ENCODE results near the gene REX1BD. TPM values are rescaled to one million over a fixed set of nuclear protein-coding genes. Genes with fewer than 3 reads are reported as not detected.

REX1BD gene
- total RNA-seq, 1 experiment from 2014 or later = 61.4 TPM

DNA sequence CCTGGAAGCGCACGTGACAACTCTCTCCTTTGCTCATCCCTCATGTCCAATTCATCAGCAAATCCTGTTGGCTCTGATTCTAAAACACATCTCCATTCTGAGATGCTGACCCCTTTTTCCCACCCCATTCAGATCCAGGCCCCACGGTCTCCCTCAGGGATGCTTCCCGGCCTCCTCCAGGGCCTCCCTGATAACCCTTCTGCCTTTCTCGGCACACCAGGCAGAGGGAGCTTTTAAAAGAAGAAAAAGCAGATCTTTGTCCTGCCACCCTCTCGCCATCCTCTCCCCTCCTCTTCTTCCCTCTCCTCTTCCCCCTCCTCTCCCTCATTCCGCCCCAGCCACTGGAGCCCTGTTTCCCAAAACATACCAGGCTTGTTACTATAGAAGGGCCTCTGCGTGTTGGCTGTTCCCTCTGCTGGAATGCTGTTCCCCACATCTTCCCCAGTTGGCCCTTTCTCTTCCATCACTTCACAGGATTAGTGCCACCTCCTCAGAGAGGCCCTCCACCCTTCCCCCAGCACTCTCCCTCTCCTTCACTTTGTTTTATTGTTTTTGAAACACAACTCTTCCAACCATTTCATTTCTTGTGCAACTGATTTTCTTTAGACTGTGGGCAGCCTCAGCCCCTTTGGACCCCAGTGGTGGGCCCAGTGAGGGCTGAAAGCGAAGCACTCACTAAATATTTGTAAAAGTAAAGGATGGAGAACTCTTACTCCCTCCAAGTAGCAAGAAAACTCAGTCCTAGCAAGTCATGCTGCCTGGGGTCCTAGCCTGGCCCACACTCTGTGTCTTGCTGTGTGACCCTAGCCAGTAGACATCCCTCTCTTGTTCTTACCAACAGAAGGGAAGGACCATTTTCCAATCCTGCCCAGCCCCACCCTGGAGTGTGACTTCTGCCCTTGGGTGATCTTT, 20.5 kb downstream of the REX1BD start:
- CTCF ChIA-PET = no interaction called here
- POLR2A ChIA-PET (ENCODE audit: low non-redundant PET) = no interaction called here
- DNase-seq (ENCODE audit: low spot score) = no peak
- intact Hi-C loops (cut with micrococcal nuclease; ENCODE audit: unreplicated experiment) = no loop called here
- Histone ChIP-seq H3K27ac (ENCODE audit: low read depth, low read length, poor library complexity, severe bottlenecking) (no peak overlapping the region), H3K9me3 (ENCODE audit: low read depth, low read length, poor library complexity, severe bottlenecking) (no peaks in the 10 kb centered on the region), H3K36me3 (ENCODE audit: insufficient read depth, low read length, poor library complexity, severe bottlenecking) (no peaks in the 10 kb centered on the region), H3K27me3 (replicated peaks; ENCODE audit: insufficient read depth, low read depth, low read length, poor library complexity) (no peaks in the 10 kb centered on the region), H3K4me1 (ENCODE audit: insufficient read depth, low read length, poor library complexity, severe bottlenecking) (peaks cover 62% of the 10 kb centered on the region), H3K4me3 (ENCODE audit: low read depth, low read length, poor library complexity, severe bottlenecking) (no peak overlapping the region)
- no TSS peak for BruUV-seq (replicated peaks)
- TF ChIP-seq, protein P1, sequence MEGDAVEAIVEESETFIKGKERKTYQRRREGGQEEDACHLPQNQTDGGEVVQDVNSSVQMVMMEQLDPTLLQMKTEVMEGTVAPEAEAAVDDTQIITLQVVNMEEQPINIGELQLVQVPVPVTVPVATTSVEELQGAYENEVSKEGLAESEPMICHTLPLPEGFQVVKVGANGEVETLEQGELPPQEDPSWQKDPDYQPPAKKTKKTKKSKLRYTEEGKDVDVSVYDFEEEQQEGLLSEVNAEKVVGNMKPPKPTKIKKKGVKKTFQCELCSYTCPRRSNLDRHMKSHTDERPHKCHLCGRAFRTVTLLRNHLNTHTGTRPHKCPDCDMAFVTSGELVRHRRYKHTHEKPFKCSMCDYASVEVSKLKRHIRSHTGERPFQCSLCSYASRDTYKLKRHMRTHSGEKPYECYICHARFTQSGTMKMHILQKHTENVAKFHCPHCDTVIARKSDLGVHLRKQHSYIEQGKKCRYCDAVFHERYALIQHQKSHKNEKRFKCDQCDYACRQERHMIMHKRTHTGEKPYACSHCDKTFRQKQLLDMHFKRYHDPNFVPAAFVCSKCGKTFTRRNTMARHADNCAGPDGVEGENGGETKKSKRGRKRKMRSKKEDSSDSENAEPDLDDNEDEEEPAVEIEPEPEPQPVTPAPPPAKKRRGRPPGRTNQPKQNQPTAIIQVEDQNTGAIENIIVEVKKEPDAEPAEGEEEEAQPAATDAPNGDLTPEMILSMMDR (conservative IDR thresholded peaks at IDR 0.05; ENCODE audit: low read depth, low read length) = no peak
- no peak for TF ChIP-seq EZH2 (IDR thresholded peaks at IDR 0.05; ENCODE audit: borderline replicate concordance, low read depth, low read length, poor library complexity, severe bottlenecking)

DNA sequence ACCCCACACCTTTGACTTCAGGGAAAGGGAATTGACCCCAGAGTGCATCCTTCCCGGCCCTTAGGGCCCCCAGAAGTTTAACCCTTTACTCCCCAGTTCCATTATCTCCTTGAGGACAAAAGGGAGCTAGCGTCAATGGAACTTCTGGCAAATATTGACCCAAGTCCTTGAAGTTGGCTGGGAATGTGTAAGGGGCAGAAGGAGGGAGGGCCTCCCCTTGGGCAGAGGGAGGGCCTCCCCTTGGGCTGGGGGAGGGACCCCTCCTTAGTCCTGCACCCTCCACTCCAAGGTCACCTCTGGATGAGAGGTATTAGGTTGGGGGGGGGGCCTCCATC, 21.1 kb downstream of the REX1BD start:
- no peak for DNase-seq (ENCODE audit: low spot score)
- Histone ChIP-seq H3K36me3 (ENCODE audit: insufficient read depth, low read length, poor library complexity, severe bottlenecking) (no peaks in the 10 kb centered on the region), H3K27me3 (replicated peaks; ENCODE audit: insufficient read depth, low read depth, low read length, poor library complexity) (no peaks in the 10 kb centered on the region), H3K4me3 (ENCODE audit: low read depth, low read length, poor library complexity, severe bottlenecking) (no peak overlapping the region), H3K27ac (ENCODE audit: low read depth, low read length, poor library complexity, severe bottlenecking) (no peak overlapping the region), H3K9me3 (ENCODE audit: low read depth, low read length, poor library complexity, severe bottlenecking) (no peaks in the 10 kb centered on the region), H3K4me1 (ENCODE audit: insufficient read depth, low read length, poor library complexity, severe bottlenecking) (peaks cover 56% of the 10 kb centered on the region)
- no TSS peak for BruUV-seq (replicated peaks)
- intact Hi-C loops (cut with micrococcal nuclease; ENCODE audit: unreplicated experiment) = no loop called here
- ChIA-PET POLR2A (ENCODE audit: low non-redundant PET) (no interaction called here), CTCF (no interaction called here)
- TF ChIP-seq EZH2 (IDR thresholded peaks at IDR 0.05; ENCODE audit: borderline replicate concordance, low read depth, low read length, poor library complexity, severe bottlenecking) = no peak
- TF ChIP-seq, protein P1 (conservative IDR thresholded peaks at IDR 0.05; ENCODE audit: low read depth, low read length) = no peak

DNA sequence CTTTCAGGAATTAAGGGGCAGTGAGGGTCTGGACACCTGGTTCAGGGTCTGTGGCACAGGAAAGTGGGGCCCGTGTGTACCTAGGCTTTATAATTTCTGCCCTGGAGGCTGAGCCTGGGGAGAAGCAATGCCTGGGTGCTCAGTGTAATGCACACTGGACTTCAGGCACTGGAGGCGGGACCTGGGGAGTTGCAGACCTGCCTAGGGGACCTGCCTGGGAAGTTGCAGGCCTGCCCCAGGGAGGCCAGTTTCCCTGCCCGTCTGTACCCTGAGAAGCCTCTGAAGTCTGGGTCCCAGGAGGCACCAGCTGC, 21.6 kb downstream of the REX1BD start:
- Histone ChIP-seq H3K4me1 (ENCODE audit: insufficient read depth, low read length, poor library complexity, severe bottlenecking) (peaks cover 51% of the 10 kb centered on the region), H3K9me3 (ENCODE audit: low read depth, low read length, poor library complexity, severe bottlenecking) (no peaks in the 10 kb centered on the region), H3K4me3 (ENCODE audit: low read depth, low read length, poor library complexity, severe bottlenecking) (peak overlapping the region; percentile 11), H3K27ac (ENCODE audit: low read depth, low read length, poor library complexity, severe bottlenecking) (peak overlapping the region; percentile 65), H3K27me3 (replicated peaks; ENCODE audit: insufficient read depth, low read depth, low read length, poor library complexity) (no peaks in the 10 kb centered on the region), H3K36me3 (ENCODE audit: insufficient read depth, low read length, poor library complexity, severe bottlenecking) (no peaks in the 10 kb centered on the region)
- BruUV-seq (replicated peaks) = no TSS peak
- intact Hi-C loops (cut with micrococcal nuclease; ENCODE audit: unreplicated experiment) = no loop called here
- no peak for DNase-seq (ENCODE audit: low spot score)
- CTCF ChIA-PET = no interaction called here
- TF ChIP-seq, protein P1 (conservative IDR thresholded peaks at IDR 0.05; ENCODE audit: low read depth, low read length) = no peak
- no peak for TF ChIP-seq EZH2 (IDR thresholded peaks at IDR 0.05; ENCODE audit: borderline replicate concordance, low read depth, low read length, poor library complexity, severe bottlenecking)
- POLR2A ChIA-PET (ENCODE audit: low non-redundant PET) = no interaction called here
